Caki2 (cell line): Measurements from ENCODE around the gene RHBDD3. TPM values are rescaled to one million over a fixed set of nuclear protein-coding genes. Genes with fewer than 3 reads are reported as not detected.
"Not testable (repeated sequence)": the region's sequence is repeated elsewhere in the genome, so short reads cannot be mapped to it uniquely, and the experiment has no call there.

Experiments
- DNase-seq: peaks from one replicate; pipeline ENCODE4 v3.0.0-alpha.2; 2015; ENCODE audit warnings: low read depth
- in situ Hi-C: cut with HindIII; loops from 2 replicates; pipeline ENCODE4 v1.10.0; 2016; ENCODE audit warnings: low sequenced_read_pairs, low pct_unique_long_range_greater_than_20kb, mixed read lengths
- total RNA-seq: library from RNA; depleted of rRNA; stranded (reverse); fragments of >200 nt; shearing (Covaris generic); gene quantifications from 2 replicates; pipeline ENCODE4 v1.2.3, GENCODE V29; 2014; ENCODE audit warnings: low replicate concordance

RHBDD3 gene
- total RNA-seq, 1 experiment from 2014 or later: 61.5 TPM

DNA sequence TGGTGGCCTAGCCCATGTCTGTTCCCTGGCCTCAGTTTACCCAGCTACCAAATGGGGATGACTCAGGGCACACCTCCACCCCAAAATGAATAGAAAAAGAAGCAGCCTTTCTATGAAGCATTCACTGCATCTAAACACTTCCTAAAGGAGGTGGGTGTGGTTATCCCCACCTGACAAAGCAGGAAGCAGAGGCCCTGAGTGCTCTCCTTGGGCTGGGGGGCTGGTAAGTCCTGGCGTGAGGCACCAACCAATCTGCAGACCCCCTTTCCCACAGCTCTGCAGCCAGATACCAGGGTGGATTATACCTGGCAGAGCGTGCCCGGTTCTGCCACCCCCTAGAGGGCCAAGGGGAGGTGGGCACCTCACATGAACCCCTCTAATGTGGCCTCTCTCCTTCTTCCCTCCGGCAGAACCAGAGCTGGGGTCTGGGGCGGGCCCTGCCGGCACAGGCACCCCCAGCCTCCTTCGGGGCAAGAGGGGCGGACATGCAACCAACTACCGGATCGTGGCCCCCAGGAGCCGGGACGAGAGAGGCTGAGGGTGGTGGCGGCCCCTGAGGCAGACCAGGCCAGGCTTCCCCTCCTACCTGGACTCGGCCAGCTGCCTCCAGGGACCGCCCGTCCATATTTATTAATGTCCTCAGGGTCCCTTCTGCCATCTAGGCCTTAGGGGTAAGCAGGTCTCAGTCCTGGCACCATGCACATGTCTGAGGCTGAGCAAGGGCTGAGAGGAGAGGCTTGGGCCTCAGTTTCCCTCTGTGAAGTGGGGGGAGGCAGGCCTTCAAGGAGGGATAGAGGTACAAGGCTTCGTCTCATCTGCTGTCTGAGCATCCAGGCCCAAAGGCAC, 9.2 kb downstream of the RHBDD3 start:
- in situ Hi-C loops: no loop called here

GRCh38 chr22:29257751-29258181, 10.0 kb downstream of the RHBDD3 start:
- in situ Hi-C loops: no loop called here
- no peak for DNase-seq

More for the DNA sequence above, 9.2 kb downstream of the RHBDD3 start:
- DNase-seq: no peak

- DNase-seq: no peak
- in situ Hi-C loops: no loop called here
These were observed 11.0 kb downstream of the RHBDD3 start for GRCh38 chr22:29256606-29257325.

- in situ Hi-C loops: no loop called here
These were observed 12.6 kb downstream of the RHBDD3 start for GRCh38 chr22:29255064-29255621.

GRCh38 chr22:29254286-29254660, 13.5 kb downstream of the RHBDD3 start:
- no peak for DNase-seq
- in situ Hi-C loops: no loop called here

More at GRCh38 chr22:29255064-29255621, 12.6 kb downstream of the RHBDD3 start:
- no peak for DNase-seq

DNA sequence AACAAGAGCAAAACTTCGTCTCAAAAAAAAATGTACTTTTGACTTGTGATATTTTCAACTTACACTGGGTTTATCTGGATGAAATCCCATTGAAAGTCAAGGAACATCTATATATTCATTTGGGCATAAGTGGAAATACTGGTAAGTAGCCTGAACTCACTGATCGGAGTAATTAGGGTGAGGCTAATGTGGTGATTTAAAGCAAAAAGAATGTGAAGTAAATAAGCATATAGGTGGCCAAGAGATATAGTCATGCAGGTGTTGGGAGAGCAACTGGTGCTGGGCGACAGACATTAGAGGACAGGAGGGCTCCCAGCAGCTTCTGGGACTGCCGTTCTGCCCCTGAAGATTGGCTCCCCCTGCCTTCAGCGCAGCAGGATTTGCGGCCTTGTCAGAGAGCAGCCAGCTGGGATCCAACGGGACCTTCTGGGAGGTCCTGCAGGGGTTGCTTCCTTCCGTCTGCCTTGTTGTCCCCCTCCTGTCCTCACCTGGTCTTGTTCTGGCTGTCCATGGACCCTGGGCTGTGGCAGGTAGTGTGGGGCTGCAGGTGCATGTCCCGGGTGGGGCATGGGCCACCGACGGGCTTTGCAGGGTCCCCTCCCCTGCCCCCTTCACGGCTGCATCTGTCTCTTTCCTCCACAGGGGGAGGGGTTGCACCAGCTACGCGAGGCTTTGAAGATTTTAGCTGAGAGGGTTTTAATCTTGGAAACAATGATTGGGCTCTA, 14.1 kb downstream of the RHBDD3 start:
- DNase-seq: no peak
- in situ Hi-C loops: no loop called here

DNA sequence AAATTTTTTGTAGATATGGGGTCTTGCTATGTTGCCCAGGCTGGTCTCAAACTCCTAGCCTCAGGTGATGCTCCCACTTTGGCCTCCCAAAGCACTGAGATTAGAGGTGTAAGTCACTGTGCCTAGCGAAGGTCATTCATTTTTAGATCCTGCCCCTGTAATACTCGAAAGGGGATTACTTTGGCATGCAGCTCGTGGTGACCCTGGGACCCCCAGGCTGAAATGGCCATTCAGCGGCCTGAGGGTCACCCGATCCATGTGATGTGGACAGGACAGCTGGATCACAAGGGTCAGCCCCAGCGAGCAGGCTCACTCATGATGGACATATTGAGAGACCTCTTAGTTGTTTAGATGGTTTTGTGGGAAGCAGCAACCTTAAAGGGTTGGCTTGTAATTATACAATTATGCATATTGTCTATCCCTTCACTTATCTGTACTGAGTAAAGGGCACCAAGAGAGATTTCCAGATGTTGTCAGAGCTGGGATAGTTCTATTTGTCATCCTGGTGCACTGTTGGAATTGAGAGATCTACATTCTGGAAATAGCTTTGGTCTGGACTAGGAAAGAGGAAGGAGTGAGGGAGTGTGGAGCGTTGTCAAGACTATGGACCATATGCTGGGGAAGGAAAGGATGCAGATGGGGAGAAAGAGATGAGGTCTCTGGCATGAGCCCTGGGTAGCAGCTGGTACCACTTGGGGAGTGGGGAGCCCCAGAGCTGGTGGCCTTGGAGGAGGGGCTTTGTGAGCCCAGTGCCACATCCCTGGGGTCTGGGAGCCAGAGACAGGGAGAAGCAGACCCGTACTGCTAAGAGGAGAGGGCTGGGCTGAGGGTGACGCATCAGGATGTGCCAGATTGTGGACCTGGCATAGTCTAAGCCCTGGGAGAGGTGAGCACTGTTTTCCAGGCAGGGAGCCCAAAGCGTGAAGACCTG, 15.5 kb downstream of the RHBDD3 start:
- no peak for DNase-seq
- in situ Hi-C loops: no loop called here

DNA sequence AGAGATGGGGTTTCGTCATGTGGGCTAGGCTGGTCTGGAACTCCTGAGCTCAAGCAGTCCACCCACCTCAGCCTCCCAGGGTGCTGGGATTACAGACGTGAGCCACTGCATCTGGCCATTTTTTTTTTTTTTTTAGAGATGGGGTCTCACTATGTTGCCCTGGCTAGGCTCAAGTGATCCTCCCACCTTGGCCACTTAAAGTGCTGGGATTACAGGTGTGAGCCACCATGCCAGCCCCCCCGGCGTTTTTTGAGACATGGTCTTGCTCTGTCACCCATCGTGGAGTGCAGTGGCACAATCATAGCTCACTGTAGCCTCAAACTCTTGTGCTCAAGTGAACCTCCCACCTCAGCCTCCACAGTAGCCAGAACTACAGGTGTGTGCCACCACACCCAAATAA, 16.5 kb downstream of the RHBDD3 start:
- in situ Hi-C loops: no loop called here
- DNase-seq: no peak

GRCh38 chr22:29247891-29248290, 19.9 kb downstream of the RHBDD3 start:
- in situ Hi-C loops, DNase-seq: not testable (repeated sequence)

GRCh38 chr22:29245626-29246385, 22.0 kb downstream of the RHBDD3 start:
- in situ Hi-C loops: no loop called here

GRCh38 chr22:29244785-29245625, 22.8 kb downstream of the RHBDD3 start:
- no peak for DNase-seq
- in situ Hi-C loops: no loop called here

More at GRCh38 chr22:29245626-29246385, 22.0 kb downstream of the RHBDD3 start:
- DNase-seq: peak; percentile 51

DNA sequence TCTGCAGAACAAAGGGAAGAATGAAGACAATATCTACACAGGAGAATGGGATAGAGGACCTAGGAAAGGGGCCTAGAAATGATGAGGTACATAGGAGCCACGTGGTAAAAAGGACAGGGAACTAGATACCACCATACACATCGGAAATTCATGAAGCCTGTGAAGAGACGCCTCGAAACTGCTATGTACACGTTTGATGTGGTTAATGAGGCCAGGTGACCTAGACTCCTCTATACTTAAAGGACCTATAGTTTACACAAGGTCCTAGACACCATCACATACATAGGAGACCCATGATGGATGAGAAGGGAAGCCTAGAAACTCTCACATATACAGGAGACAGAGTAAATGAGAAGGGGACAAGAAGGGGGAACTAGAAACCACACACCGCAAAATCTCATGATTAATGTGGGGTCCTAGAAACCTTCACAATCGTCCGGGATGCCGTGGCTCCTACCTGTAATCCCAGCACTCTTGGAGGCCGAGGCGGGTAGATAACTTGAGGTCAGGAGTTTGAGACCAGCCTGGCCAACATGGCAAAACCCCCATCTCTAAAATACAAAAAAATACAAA, 23.8 kb downstream of the RHBDD3 start:
- in situ Hi-C loops: no loop called here
- DNase-seq: no peak

DNA sequence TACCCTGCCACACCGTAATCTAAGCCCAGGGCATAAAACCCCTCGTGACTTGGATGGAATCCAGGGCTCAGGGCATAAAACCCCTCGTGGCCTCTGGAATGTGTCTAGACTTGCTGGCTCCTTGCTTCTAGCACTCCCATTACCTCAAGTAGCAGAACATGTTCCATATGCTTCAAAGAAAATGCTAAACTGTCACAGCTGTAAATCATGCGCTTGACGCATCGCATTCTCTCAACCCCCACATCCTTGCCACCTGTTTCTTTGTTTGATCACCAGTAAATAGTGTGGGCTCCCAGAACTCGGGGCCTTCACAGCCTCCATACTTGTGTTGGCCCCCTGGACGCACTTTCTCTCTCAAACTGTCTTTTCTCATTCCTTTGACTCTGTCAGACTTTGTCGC, 27.3 kb downstream of the RHBDD3 start:
- in situ Hi-C loops, DNase-seq: not testable (repeated sequence)

GRCh38 chr22:29233277-29233877, 34.4 kb downstream of the RHBDD3 start:
- no peak for DNase-seq
- in situ Hi-C loops: no loop called here
